NCI-H187 treated with DMSO at 0.1 percent for 48 hours (cell line): ENCODE results near the gene TBPL2.
"Not testable (repeated sequence)": the region's sequence is repeated elsewhere in the genome, so short reads cannot be mapped to it uniquely, and the experiment has no call there.

Experiments
- DNase-seq: peaks from one replicate; lab custom pipeline; 2025; lab: John Stamatoyannopoulos, UW

TBPL2 gene

GRCh38 chr14:55440385-55440784, at the start of gene TBPL2:
Gene TBPL2, minus strand, starts transcription at chr14:55440616. Its CDS starts 167 bp downstream, at chr14:55440449.
- no peak for DNase-seq

GRCh38 chr14:55488204-55488603, 47.8 kb upstream of the TBPL2 start:
- no peak for DNase-seq

- no peak for DNase-seq
Measured at GRCh38 chr14:55482936-55483605, 42.7 kb upstream of the TBPL2 start.

GRCh38 chr14:55481769-55482168, 41.4 kb upstream of the TBPL2 start:
- no peak for DNase-seq

GRCh38 chr14:55477680-55478079, 37.3 kb upstream of the TBPL2 start:
- DNase-seq, result no peak

GRCh38 chr14:55476448-55476847, 36.0 kb upstream of the TBPL2 start:
- DNase-seq, result not testable (repeated sequence)

- DNase-seq, result no peak
Measured at GRCh38 chr14:55473786-55474185, 33.4 kb upstream of the TBPL2 start.

GRCh38 chr14:55470025-55470424, 29.6 kb upstream of the TBPL2 start:
- no peak for DNase-seq

- no peak for DNase-seq
Measured at GRCh38 chr14:55467307-55467706, 26.9 kb upstream of the TBPL2 start.

- no peak for DNase-seq
Measured at GRCh38 chr14:55458800-55459515, 18.5 kb upstream of the TBPL2 start.

GRCh38 chr14:55457496-55457895, 17.1 kb upstream of the TBPL2 start:
- no peak for DNase-seq

GRCh38 chr14:55456411-55456810, 16.0 kb upstream of the TBPL2 start:
- DNase-seq, result not testable (repeated sequence)

- DNase-seq, result peak; percentile 90
Measured at GRCh38 chr14:55454264-55455002, 14.0 kb upstream of the TBPL2 start.

GRCh38 chr14:55451950-55452349, 11.5 kb upstream of the TBPL2 start:
- no peak for DNase-seq

GRCh38 chr14:55451398-55451797, 11.0 kb upstream of the TBPL2 start:
- DNase-seq, result no peak

- no peak for DNase-seq
Measured at GRCh38 chr14:55450987-55451386, 10.6 kb upstream of the TBPL2 start.

GRCh38 chr14:55450539-55450938, 10.1 kb upstream of the TBPL2 start:
- DNase-seq, result no peak

- no peak for DNase-seq
Measured at GRCh38 chr14:55450124-55450523, 9.7 kb upstream of the TBPL2 start.

GRCh38 chr14:55449116-55449515, 8.7 kb upstream of the TBPL2 start:
- DNase-seq, result no peak

- no peak for DNase-seq
Measured at GRCh38 chr14:55448141-55448614, 7.8 kb upstream of the TBPL2 start.

- no peak for DNase-seq
Measured at GRCh38 chr14:55446833-55447232, 6.4 kb upstream of the TBPL2 start.

GRCh38 chr14:55446127-55446736, 5.8 kb upstream of the TBPL2 start:
- DNase-seq, result peak; percentile 82
